ENCODE results near the gene ITGAE. TPM values are rescaled to one million over a fixed set of nuclear protein-coding genes. Genes with fewer than 3 reads are reported as not detected.

The ITGAE gene
- polyA plus RNA-seq, 2 of the 4 experiments (the other 2 are of a cell fraction): 154 to 156 TPM

- ChIA-PET CTCF (interaction anchor here (1.0 to 2.1 kb wide), 9 partner anchors 8 to 131 kb away, joined by 3 to 6 read pairs (median 5); partner anchors contain the start of gene HASPIN), POLR2A (interaction anchor here (1.6 to 1.7 kb wide), 2 partner anchors 27 to 28 kb away, joined by 5 to 10 read pairs; partner anchors contain the start of genes EMC6, HASPIN and TAX1BP3)
- no peak for FAIRE-seq
- H3K4me1 ChIP-seq: peaks cover 8% of the 10 kb centered on the region; the same call in 2 of the 3 replicates
- H3K4me2 ChIP-seq: peak within 1 kb of the TSS; percentile 83
- TF ChIP-seq MAX (IDR thresholded peaks at IDR 0.05) (peak; percentile 87), REST (IDR thresholded peaks at IDR 0.05) (peak; percentile 85), CHD2 (IDR thresholded peaks at IDR 0.05; ENCODE audit: low read length, partially characterized antibody) (no peak), PHF8 (IDR thresholded peaks at IDR 0.05; ENCODE audit: borderline replicate concordance, low read depth) (0 out of 2 replicates have a peak, but pooled peaks have one; percentile 9), BCL3 (IDR thresholded peaks at IDR 0.05) (no peak), JUN (IDR thresholded peaks at IDR 0.05) (0 out of 5 replicates have a peak, but pooled peaks of 1 of the 2 experiments have one; percentile 34), E2F6 (IDR thresholded peaks at IDR 0.05; ENCODE audit: borderline replicate concordance, low read depth) (0 out of 2 replicates have a peak, but pooled peaks have one; percentile 38)
- peak within 1 kb of the TSS; percentile 57 for H3K4me3 ChIP-seq
- ATAC-seq: peak; percentile 69 to 74
- 4% methylated on average over 32 of the region's 65 CpGs for WGBS (ENCODE audit: missing lambda C conversion rate)
- H3K9me3 ChIP-seq: peaks cover 12% of the 10 kb centered on the region
- DNase-seq (ENCODE audit: low read depth in 1 of 2, low spot score in 1 of 2): no peak
- peak within 1 kb of the TSS; percentile 73 to 89 for H3K27ac ChIP-seq
Measured at GRCh38 chr17:3695723-3696411, 105.1 kb downstream of the ITGAE start, which contains the start of gene P2RX5. TSS of gene P2RX5 (minus strand) at chr17:3696155. CDS start at chr17:3696005, 150 bp downstream.

- POLR2A ChIA-PET: interaction anchor here (1.6 to 1.7 kb wide), 2 partner anchors 27 to 28 kb away, joined by 5 to 10 read pairs; partner anchors contain the start of genes EMC6, HASPIN and TAX1BP3
- Histone ChIP-seq H3K4me3 (peak overlapping the region; percentile 57), H3K9me3 (peaks cover 12% of the 10 kb centered on the region), H3K4me2 (peak overlapping the region; percentile 83), H3K27ac (peak overlapping the region; percentile 73 to 89), H3K4me1 (peaks cover 8% of the 10 kb centered on the region; the same call in 2 of the 3 replicates)
- DNase-seq (ENCODE audit: low read depth in 1 of 2, low spot score in 1 of 2): no peak
- 24% methylated on average over 16 of the region's 17 CpGs for WGBS (ENCODE audit: missing lambda C conversion rate)
- CTCF ChIA-PET: interaction anchor here (1.0 to 2.1 kb wide), 9 partner anchors 9 to 131 kb away, joined by 3 to 6 read pairs (median 5); partner anchors contain the start of gene HASPIN
- FAIRE-seq: no peak
- ATAC-seq: peak; percentile 55 to 70
- TF ChIP-seq TP53 (CRISPR knock-in tag; IDR thresholded peaks at IDR 0.05): no peak
- no peak for TF ChIP-seq ZC3H11A (IDR thresholded peaks at IDR 0.05)
- no peak for TF ChIP-seq EP300 (IDR thresholded peaks at IDR 0.05)
Measured at GRCh38 chr17:3695129-3695722, 105.8 kb downstream of the ITGAE start.

- ChIA-PET CTCF (interaction anchor here (0.8 kb wide), 1 partner anchor 11 kb away, joined by 3 read pairs; no protein-coding TSS in a partner anchor), POLR2A (interaction anchor here (0.6 to 0.7 kb wide), 2 partner anchors 10 to 1094 kb away, joined by 5 to 7 read pairs; no protein-coding TSS in a partner anchor)
- DNase-seq (ENCODE audit: low read depth in 1 of 2, low spot score in 1 of 2): no peak
- Histone ChIP-seq H3K4me2 (no peak overlapping the region), H3K4me1 (peaks cover 8% of the 10 kb centered on the region; the same call in 2 of the 3 replicates), H3K4me3 (no peak overlapping the region), H3K27ac (no peak overlapping the region), H3K9me3 (peaks cover 12% of the 10 kb centered on the region)
- no peak for FAIRE-seq
- WGBS (ENCODE audit: missing lambda C conversion rate): 86% methylated on average over 9 of the region's 9 CpGs
- no peak for ATAC-seq
- TF ChIP-seq TP53 (CRISPR knock-in tag; IDR thresholded peaks at IDR 0.05): no peak
- no peak for TF ChIP-seq MAZ (IDR thresholded peaks at IDR 0.05; ENCODE audit: borderline replicate concordance, low read depth, low read length)
- TF ChIP-seq RCOR1 (IDR thresholded peaks at IDR 0.05; ENCODE audit: low read depth, low read length): no peak
- no peak for TF ChIP-seq RAD21 (conservative IDR thresholded peaks at IDR 0.05 in 1 of 2, IDR thresholded peaks at IDR 0.05 in 1 of 2)
- no peak for TF ChIP-seq NPAS2 (CRISPR knock-in tag; IDR thresholded peaks at IDR 0.05; ENCODE audit: borderline replicate concordance)
- no peak for TF ChIP-seq POLR2AphosphoS2 (conservative IDR thresholded peaks at IDR 0.05; ENCODE audit: low read length)
- TF ChIP-seq JUN (IDR thresholded peaks at IDR 0.05): no peak
- TF ChIP-seq PHF8 (IDR thresholded peaks at IDR 0.05; ENCODE audit: borderline replicate concordance, low read depth): no peak
- TF ChIP-seq ELK1 (IDR thresholded peaks at IDR 0.05; ENCODE audit: low read depth, low read length): no peak
- TF ChIP-seq ZNF302 (CRISPR knock-in tag; IDR thresholded peaks at IDR 0.05): no peak
- no peak for TF ChIP-seq MAFK (IDR thresholded peaks at IDR 0.05; ENCODE audit: partially characterized antibody)
- no peak for TF ChIP-seq BCL3 (IDR thresholded peaks at IDR 0.05)
Measured at GRCh38 chr17:3693829-3694231, 107.2 kb downstream of the ITGAE start.

Measured in A549 (cell line).